T-helper 17 cell (primary cell): Measurements from ENCODE around the gene DLG1. TPM values are rescaled to one million over a fixed set of nuclear protein-coding genes. Genes with fewer than 3 reads are reported as not detected.
A peak's percentile ranks its signal among the peaks of the same experiment; 100 is the strongest.
"Not testable (repeated sequence)": the region's sequence is repeated elsewhere in the genome, so short reads cannot be mapped to it uniquely, and the experiment has no call there.

Experiments used
- ATAC-seq: fragments of 150-1000 bp; cut with Tn5 transposase; 2 replicates; pipeline ENCODE4 v1.10.0; 2021; ENCODE audit warnings: mild to moderate bottlenecking, moderate library complexity
- DNase-seq, 3 donors: peaks; one replicate each; pipeline versions ENCODE4 v3.0.0 to v3.0.0-alpha.2; 2020 to 2021
- H3K9me3 ChIP-seq: one replicate; pipeline ENCODE4 v1.7.0; 2013; ENCODE audit warnings: low read length, mild to moderate bottlenecking; ENCODE audit not compliant: control insufficient read depth, poor library complexity, severe bottlenecking
- H3K27ac Mint-ChIP-seq: one replicate; pipeline ENCODE4 v1.8.0; 2022; ENCODE audit warnings: mild to moderate bottlenecking, moderate library complexity, mixed read lengths
- H3K27me3 Mint-ChIP-seq: one replicate; pipeline ENCODE4 v1.8.0; 2022; ENCODE audit warnings: mixed read lengths
- H3K36me3 Mint-ChIP-seq: one replicate; pipeline ENCODE4 v1.8.0; 2022; ENCODE audit warnings: low read depth, mixed read lengths
- H3K4me1 Mint-ChIP-seq: one replicate; pipeline ENCODE4 v1.8.0; 2022; ENCODE audit warnings: mild to moderate bottlenecking, mixed read lengths
- H3K4me3 Mint-ChIP-seq: one replicate; pipeline ENCODE4 v1.8.0; 2022; ENCODE audit warnings: mild to moderate bottlenecking, moderate library complexity, mixed read lengths
- total RNA-seq, 4 donors: library from RNA in 2 of 4; stranded (reverse) in 2 of 4; gene quantifications; one replicate each; pipeline ENCODE4 v1.2.3 and lab custom pipeline; 2022 to 2026

DLG1 gene
- total RNA-seq, 2 donors from 2014 or later: 87.5 to 99.7 TPM

GRCh38 chr3:197293605-197294237 lies 4.7 kb downstream of the DLG1 start:
- H3K9me3 ChIP-seq: no peaks in the 10 kb centered on the region
- Mint-ChIP-seq H3K27ac (no peak overlapping the region), H3K4me3 (no peak overlapping the region), H3K27me3 (no peaks in the 10 kb centered on the region), H3K36me3 (peaks cover 2% of the 10 kb centered on the region), H3K4me1 (peaks cover 38% of the 10 kb centered on the region)
- ATAC-seq (no peak), DNase-seq (no peak)

DNA sequence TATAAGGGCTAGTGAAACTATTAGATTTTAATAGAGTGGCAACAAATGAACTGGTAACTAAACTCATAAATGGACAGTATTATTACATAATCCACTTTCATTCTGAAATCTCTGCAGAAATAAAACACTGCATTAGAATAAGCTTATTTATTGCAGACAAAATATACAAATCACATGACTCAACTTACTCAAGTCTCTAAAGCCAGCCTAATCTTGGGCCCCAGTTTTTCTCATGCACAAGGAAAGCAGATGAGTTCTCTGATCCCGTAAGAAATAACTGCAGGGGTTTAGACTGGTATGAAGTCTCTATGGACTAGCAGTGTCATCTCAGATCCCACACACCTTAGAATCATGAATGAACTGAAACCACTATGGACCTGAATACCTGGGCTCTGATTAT lies 5.8 kb downstream of the DLG1 start:
- H3K4me3 Mint-ChIP-seq: no peak overlapping the region
- H3K36me3 Mint-ChIP-seq: peaks cover 2% of the 10 kb centered on the region
- H3K4me1 Mint-ChIP-seq: peaks cover 38% of the 10 kb centered on the region
- no peaks in the 10 kb centered on the region for H3K9me3 ChIP-seq
- DNase-seq (no peak), ATAC-seq (no peak)
- H3K27ac Mint-ChIP-seq: no peak overlapping the region
- H3K27me3 Mint-ChIP-seq: no peaks in the 10 kb centered on the region

DNA sequence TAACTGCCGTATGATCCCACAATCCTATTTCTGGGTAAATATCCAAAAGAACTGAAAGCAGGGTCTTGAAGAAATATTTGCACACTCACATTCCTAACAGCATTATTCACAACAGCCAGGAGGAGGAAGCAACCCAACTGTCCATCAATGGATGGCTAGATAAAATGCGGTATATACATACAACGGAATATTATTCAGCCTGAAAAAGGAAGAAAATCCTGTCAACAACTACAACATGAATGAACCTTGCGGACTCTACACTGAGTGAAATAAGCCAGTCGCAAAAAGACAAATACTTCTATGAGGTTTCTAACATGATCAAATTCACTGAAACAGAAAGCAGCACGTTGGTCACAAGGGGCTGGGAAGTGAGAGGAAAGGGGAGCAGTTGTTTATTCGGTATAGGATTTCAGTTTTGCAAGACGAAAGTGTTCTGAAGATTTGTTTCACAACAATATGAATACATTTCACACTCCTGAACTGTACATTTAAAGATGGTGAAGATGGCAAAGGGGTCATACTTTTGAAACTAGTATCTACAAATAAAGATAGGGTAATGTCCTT lies 6.2 kb downstream of the DLG1 start:
- Mint-ChIP-seq H3K27me3 (no peaks in the 10 kb centered on the region), H3K4me3 (no peak overlapping the region), H3K4me1 (peaks cover 38% of the 10 kb centered on the region), H3K27ac (peak overlapping the region; percentile 32), H3K36me3 (peaks cover 2% of the 10 kb centered on the region)
- ATAC-seq: no peak
- H3K9me3 ChIP-seq: no peaks in the 10 kb centered on the region
- no peak for DNase-seq

DNA sequence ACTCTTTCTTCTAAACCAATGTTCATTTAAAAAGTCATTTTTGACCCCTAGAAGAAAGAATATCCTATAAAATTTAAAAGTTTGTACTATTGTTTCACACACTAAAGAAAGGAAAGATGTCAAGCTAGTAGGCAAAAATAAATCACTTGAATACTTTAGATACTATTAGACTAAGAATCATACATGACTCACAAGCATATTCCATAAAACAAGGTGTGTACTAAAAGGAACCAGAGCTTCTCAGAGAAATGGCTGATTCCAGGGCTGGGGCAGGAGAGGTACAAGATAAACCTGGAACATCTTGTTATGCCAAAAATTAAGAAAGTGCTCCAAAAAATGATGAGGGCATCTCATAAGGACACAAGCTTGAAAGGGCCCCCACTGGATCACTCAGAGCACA lies 8.7 kb downstream of the DLG1 start:
- no peak for ATAC-seq
- Mint-ChIP-seq H3K36me3 (peaks cover 5% of the 10 kb centered on the region), H3K4me3 (no peak overlapping the region), H3K4me1 (peaks cover 38% of the 10 kb centered on the region), H3K27me3 (no peaks in the 10 kb centered on the region), H3K27ac (no peak overlapping the region)
- no peak for DNase-seq
- H3K9me3 ChIP-seq: no peaks in the 10 kb centered on the region

GRCh38 chr3:197286678-197287077 lies 11.7 kb downstream of the DLG1 start:
- no peaks in the 10 kb centered on the region for H3K9me3 ChIP-seq
- no peak overlapping the region for H3K27ac Mint-ChIP-seq
- H3K36me3 Mint-ChIP-seq: peaks cover 7% of the 10 kb centered on the region
- no peaks in the 10 kb centered on the region for H3K27me3 Mint-ChIP-seq
- H3K4me1 Mint-ChIP-seq: peaks cover 28% of the 10 kb centered on the region
- ATAC-seq (no peak), DNase-seq (no peak)
- no peak overlapping the region for H3K4me3 Mint-ChIP-seq

- H3K36me3 Mint-ChIP-seq: peaks cover 7% of the 10 kb centered on the region
- H3K27me3 Mint-ChIP-seq: no peaks in the 10 kb centered on the region
- no peak for DNase-seq
- peaks cover 22% of the 10 kb centered on the region for H3K4me1 Mint-ChIP-seq
- H3K27ac Mint-ChIP-seq: no peak overlapping the region
- H3K4me3 Mint-ChIP-seq: no peak overlapping the region
- ATAC-seq: no peak
- no peaks in the 10 kb centered on the region for H3K9me3 ChIP-seq
Observed at GRCh38 chr3:197285557-197285956, 12.9 kb downstream of the DLG1 start.

- ATAC-seq (no peak), DNase-seq (no peak)
- Mint-ChIP-seq H3K27ac (no peak overlapping the region), H3K36me3 (peaks cover 8% of the 10 kb centered on the region), H3K4me1 (peaks cover 20% of the 10 kb centered on the region), H3K4me3 (no peak overlapping the region), H3K27me3 (no peaks in the 10 kb centered on the region)
- H3K9me3 ChIP-seq: no peaks in the 10 kb centered on the region
Observed at GRCh38 chr3:197283045-197283444, 15.4 kb downstream of the DLG1 start.

- ATAC-seq (no peak), DNase-seq (no peak)
- Mint-ChIP-seq H3K27me3 (no peaks in the 10 kb centered on the region), H3K36me3 (peaks cover 8% of the 10 kb centered on the region), H3K27ac (no peak overlapping the region), H3K4me3 (no peak overlapping the region), H3K4me1 (peaks cover 18% of the 10 kb centered on the region)
- no peaks in the 10 kb centered on the region for H3K9me3 ChIP-seq
Observed at GRCh38 chr3:197281849-197282248, 16.6 kb downstream of the DLG1 start.

GRCh38 chr3:197280156-197280555 lies 18.3 kb downstream of the DLG1 start:
- H3K27ac Mint-ChIP-seq: no peak overlapping the region
- peaks cover 7% of the 10 kb centered on the region for H3K36me3 Mint-ChIP-seq
- H3K4me1 Mint-ChIP-seq: peaks cover 21% of the 10 kb centered on the region
- H3K4me3 Mint-ChIP-seq: no peak overlapping the region
- no peaks in the 10 kb centered on the region for H3K27me3 Mint-ChIP-seq
- no peak for ATAC-seq
- no peak for DNase-seq
- H3K9me3 ChIP-seq: no peaks in the 10 kb centered on the region

DNA sequence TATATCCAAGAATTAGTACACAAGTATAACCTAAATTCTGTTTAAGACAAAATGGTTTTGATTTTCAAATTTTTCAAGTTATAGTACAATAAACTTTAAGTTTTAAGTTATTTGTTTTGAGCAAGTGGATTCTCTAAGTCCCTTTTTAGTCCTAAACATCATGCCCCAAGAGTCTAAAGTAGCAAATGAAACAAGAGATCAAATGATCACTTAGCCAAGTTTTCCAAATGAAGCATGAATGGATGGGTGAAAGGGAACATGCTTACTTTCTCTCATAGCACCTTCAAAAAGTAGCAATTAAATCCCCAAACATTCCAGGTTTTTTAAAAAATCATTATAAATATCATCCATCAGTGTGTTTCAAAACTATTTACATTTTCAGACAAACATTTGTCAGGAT lies 19.5 kb downstream of the DLG1 start:
- no peak for ATAC-seq
- no peak overlapping the region for H3K4me3 Mint-ChIP-seq
- H3K9me3 ChIP-seq: no peaks in the 10 kb centered on the region
- H3K4me1 Mint-ChIP-seq: peaks cover 27% of the 10 kb centered on the region
- no peak overlapping the region for H3K27ac Mint-ChIP-seq
- H3K36me3 Mint-ChIP-seq: peaks cover 7% of the 10 kb centered on the region
- H3K27me3 Mint-ChIP-seq: no peaks in the 10 kb centered on the region
- DNase-seq: no peak

- not testable (repeated sequence) for H3K36me3 Mint-ChIP-seq, H3K27ac Mint-ChIP-seq, H3K4me3 Mint-ChIP-seq, H3K9me3 ChIP-seq, DNase-seq, H3K27me3 Mint-ChIP-seq, ATAC-seq
- peaks cover 36% of the 10 kb centered on the region for H3K4me1 Mint-ChIP-seq
Observed at GRCh38 chr3:197276808-197277207, 21.6 kb downstream of the DLG1 start.

GRCh38 chr3:197270558-197271317 lies 27.7 kb downstream of the DLG1 start:
- no peak for DNase-seq
- peak overlapping the region; percentile 60 for H3K27ac Mint-ChIP-seq

GRCh38 chr3:197269024-197269423 lies 29.4 kb downstream of the DLG1 start:
- Mint-ChIP-seq H3K27ac (no peak overlapping the region), H3K36me3 (peaks cover 2% of the 10 kb centered on the region), H3K27me3 (no peaks in the 10 kb centered on the region), H3K4me3 (no peak overlapping the region), H3K4me1 (peaks cover 43% of the 10 kb centered on the region)
- no peak for ATAC-seq
- no peak for DNase-seq
- no peaks in the 10 kb centered on the region for H3K9me3 ChIP-seq

More at GRCh38 chr3:197270558-197271317, 27.7 kb downstream of the DLG1 start:
- no peak overlapping the region for H3K4me3 Mint-ChIP-seq
- ATAC-seq: no peak
- peaks cover 4% of the 10 kb centered on the region for H3K36me3 Mint-ChIP-seq
- peaks cover 51% of the 10 kb centered on the region for H3K4me1 Mint-ChIP-seq
- no peaks in the 10 kb centered on the region for H3K27me3 Mint-ChIP-seq
- H3K9me3 ChIP-seq: no peaks in the 10 kb centered on the region
